ENCODE measurements around the gene TMBIM1. TPM values are rescaled to one million over a fixed set of nuclear protein-coding genes. Genes with fewer than 3 reads are reported as not detected.

Gene TMBIM1, protein sequence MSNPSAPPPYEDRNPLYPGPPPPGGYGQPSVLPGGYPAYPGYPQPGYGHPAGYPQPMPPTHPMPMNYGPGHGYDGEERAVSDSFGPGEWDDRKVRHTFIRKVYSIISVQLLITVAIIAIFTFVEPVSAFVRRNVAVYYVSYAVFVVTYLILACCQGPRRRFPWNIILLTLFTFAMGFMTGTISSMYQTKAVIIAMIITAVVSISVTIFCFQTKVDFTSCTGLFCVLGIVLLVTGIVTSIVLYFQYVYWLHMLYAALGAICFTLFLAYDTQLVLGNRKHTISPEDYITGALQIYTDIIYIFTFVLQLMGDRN
- total RNA-seq, result 100 to 1,000 TPM in 6 of 7 donors, 10 to 100 TPM in 1; 80.6 to 137 (median 114) TPM
- 100 to 1,000 TPM; 106 to 259 TPM for polyA plus RNA-seq
- long read RNA-seq, donor 1, transcript TMBIM1-201 (12 exons, 2,371 nt), result major isoform, 586 of 946 reads
- long read RNA-seq, donor 1, transcript TMBIM1-215 (11 exons, 1,251 nt), result minor isoform, 11 of 946 reads
- long read RNA-seq, donor 1, transcript TMBIM1-219 (10 exons, 2,874 nt), result minor isoform, 22 of 946 reads
- long read RNA-seq, donor 1, partial matches to known transcripts, result 272 of 946 reads
- long read RNA-seq, donor 1, other reads (novel, unspliced or antisense), result 52 of 946 reads
- long read RNA-seq, donor 2, transcript TMBIM1-201 (12 exons, 2,371 nt), result major isoform, 12 of 14 reads
- long read RNA-seq, donor 2, partial matches to known transcripts, result 0 of 14 reads
- long read RNA-seq, donor 2, other reads (novel, unspliced or antisense), result 0 of 14 reads
- long read RNA-seq, donor 3, transcript TMBIM1-201 (12 exons, 2,371 nt), result major isoform, 191 of 295 reads
- long read RNA-seq, donor 3, transcript TMBIM1-219 (10 exons, 2,874 nt), result minor isoform, 15 of 295 reads
- long read RNA-seq, donor 3, partial matches to known transcripts, result 56 of 295 reads
- long read RNA-seq, donor 3, other reads (novel, unspliced or antisense), result 29 of 295 reads

DNA sequence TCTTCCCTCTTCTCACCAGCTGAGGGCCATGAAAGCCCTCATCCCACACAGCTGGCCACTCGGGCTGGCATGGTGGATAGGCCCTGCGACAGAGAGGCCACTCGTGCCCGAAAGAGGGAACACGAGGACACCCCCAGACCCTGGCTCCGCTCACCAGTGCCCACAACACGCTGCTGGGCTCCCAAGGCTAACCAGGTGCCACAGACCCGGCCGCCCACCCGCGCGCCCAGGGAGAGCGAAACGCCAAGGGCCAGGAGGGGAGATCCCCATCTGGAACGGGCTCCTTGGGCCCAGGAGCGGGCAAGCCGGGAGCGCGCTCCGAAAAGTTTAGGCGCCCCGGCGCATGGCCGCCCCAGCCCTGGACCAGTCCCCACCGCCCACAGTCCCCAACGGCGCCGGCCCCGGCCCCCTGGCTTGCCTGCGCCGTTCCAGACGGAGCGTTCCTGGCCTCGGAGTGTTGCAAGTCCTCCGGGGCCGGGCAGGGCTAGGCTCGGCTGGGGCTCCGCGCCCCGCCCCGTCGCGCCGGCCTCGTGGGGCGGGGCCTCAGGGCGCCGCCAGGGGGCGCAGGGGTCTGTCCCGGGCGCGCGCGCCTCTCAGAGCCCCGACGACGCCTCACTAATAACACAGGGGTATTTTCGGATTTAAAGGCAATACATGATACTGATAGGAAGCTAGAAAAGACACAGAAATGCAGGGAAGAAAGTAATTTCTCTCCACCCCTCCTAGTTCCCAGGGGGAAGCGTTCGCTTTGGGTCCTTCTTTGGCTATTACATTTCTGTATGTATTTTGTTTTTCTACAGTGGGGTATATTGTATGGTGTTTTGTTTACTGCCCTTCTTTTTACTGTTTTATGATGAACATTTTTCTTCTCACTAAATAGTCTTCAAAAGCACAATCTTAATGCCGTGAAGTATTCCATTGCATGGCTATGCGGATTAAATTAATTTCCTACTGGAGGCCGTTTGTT lies at the start of gene TMBIM1:
Gene TMBIM1, minus strand, starts transcription at position 456 of the 967 bp plus-strand sequence. CDS start 10,362 bp downstream, outside the sequence.
- TF ChIP-seq, protein P1, sequence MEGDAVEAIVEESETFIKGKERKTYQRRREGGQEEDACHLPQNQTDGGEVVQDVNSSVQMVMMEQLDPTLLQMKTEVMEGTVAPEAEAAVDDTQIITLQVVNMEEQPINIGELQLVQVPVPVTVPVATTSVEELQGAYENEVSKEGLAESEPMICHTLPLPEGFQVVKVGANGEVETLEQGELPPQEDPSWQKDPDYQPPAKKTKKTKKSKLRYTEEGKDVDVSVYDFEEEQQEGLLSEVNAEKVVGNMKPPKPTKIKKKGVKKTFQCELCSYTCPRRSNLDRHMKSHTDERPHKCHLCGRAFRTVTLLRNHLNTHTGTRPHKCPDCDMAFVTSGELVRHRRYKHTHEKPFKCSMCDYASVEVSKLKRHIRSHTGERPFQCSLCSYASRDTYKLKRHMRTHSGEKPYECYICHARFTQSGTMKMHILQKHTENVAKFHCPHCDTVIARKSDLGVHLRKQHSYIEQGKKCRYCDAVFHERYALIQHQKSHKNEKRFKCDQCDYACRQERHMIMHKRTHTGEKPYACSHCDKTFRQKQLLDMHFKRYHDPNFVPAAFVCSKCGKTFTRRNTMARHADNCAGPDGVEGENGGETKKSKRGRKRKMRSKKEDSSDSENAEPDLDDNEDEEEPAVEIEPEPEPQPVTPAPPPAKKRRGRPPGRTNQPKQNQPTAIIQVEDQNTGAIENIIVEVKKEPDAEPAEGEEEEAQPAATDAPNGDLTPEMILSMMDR (IDR thresholded peaks at IDR 0.05), result peak; percentile 72 to 94 (median 87)
- TF ChIP-seq EP300 (IDR thresholded peaks at IDR 0.05), result no peak
- TF ChIP-seq POLR2A (IDR thresholded peaks at IDR 0.05), result peak; percentile 83
- intact Hi-C loops (cut with DNase I), result loop anchor here in 2 of 4 donors (5.0 to 10.0 kb wide), 2 partner anchors 105 to 172 kb away; partner anchors contain the start of gene CTDSP1 (in 1 of the 2)
- 4% methylated on average over 54 to 63 of the region's 63 CpGs for WGBS, 3 donors
- Histone ChIP-seq H3K27me3 (no peaks in the 10 kb centered on the region), H3K36me3 (no peaks in the 10 kb centered on the region), H3K4me3 (peak within 1 kb of the TSS; percentile 94), H3K4me1 (ENCODE audit: insufficient read depth) (peaks cover 11% of the 10 kb centered on the region), H3K9me3 (no peaks in the 10 kb centered on the region), H3K27ac (peak within 1 kb of the TSS; percentile 89 to 99)
- DNase-seq, result peak; percentile 76 to 89 (median 83)

DNA sequence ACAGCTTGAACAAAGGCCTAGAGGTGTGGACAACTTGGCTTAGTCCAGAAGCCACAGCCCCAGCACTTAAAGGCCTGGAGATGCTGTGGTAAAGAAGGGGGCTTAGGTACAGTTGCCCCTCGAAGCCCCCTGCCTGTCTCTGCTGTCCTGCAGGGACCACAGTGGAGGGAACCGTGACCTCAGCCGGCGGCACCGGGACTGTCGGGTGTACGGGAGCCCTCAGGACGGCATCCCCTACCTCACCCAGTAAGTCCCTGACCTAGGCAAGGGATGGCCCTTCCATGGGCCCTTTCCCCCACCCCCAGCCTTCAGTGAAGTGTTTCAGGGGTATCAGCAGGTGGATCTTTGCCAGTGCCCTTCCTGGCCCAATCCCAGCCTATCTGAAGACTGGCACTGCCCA lies 49.1 kb upstream of the TMBIM1 start:
- Histone ChIP-seq H3K4me3 (no peak overlapping the region), H3K9me3 (no peaks in the 10 kb centered on the region), H3K4me1 (ENCODE audit: insufficient read depth) (no peaks in the 10 kb centered on the region), H3K36me3 (no peaks in the 10 kb centered on the region), H3K27me3 (no peaks in the 10 kb centered on the region), H3K27ac (no peak overlapping the region)
- WGBS, 3 donors, result 92 to 97% (median 94%) methylated on average over 8 of the region's 8 CpGs
- DNase-seq, result no peak
- intact Hi-C loops (cut with DNase I), result no loop called here
- TF ChIP-seq EP300 (IDR thresholded peaks at IDR 0.05) (no peak), POLR2A (IDR thresholded peaks at IDR 0.05) (no peak)
- TF ChIP-seq, protein P1 (IDR thresholded peaks at IDR 0.05), result no peak

DNA sequence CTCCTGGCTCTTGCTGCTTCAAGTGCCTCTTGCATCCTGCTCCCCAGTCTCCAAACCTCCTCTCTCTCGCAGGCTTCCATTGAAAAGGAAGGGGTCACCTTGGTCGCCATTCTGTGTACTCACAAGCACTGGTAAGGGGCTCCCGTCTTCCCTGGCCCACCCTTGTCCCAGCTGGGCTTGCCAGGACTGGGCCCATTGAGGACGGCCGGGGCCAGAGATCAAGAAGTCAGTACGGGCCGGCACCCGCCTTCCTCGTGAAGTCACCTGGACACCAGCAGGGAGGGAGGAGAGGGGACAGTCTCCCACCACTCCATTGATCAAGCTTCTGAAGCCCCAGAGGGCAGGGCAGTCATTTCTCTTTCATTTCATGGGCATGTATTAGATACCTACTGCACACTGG lies 48.4 kb upstream of the TMBIM1 start:
- intact Hi-C loops (cut with DNase I), result no loop called here
- no peak overlapping the region for H3K4me3 ChIP-seq
- H3K9me3 ChIP-seq, result no peaks in the 10 kb centered on the region
- H3K4me1 ChIP-seq (ENCODE audit: insufficient read depth), result no peaks in the 10 kb centered on the region
- H3K27ac ChIP-seq, result no peak overlapping the region
- 93 to 94% (median 93%) methylated on average over 9 of the region's 9 CpGs for WGBS, 3 donors
- H3K27me3 ChIP-seq, result no peaks in the 10 kb centered on the region
- no peaks in the 10 kb centered on the region for H3K36me3 ChIP-seq
- TF ChIP-seq EP300 (IDR thresholded peaks at IDR 0.05) (no peak), POLR2A (IDR thresholded peaks at IDR 0.05) (no peak)
- TF ChIP-seq, protein P1 (IDR thresholded peaks at IDR 0.05), result no peak
- DNase-seq, result no peak
